Activated T-cell treated with anti-CD3 and anti-CD28 coated beads, Interleukin-2, amount 50 U/mL, for 72 hours (primary cell): ENCODE data around the gene NCAPD2. TPM values are rescaled to one million over a fixed set of nuclear protein-coding genes. Genes with fewer than 3 reads are reported as not detected.
"Not testable (repeated sequence)": the region's sequence is repeated elsewhere in the genome, so short reads cannot be mapped to it uniquely, and the experiment has no call there.

Source experiments
- ATAC-seq, 2 donors: fragments of 150-1000 bp; cut with Tn5 transposase; replicated peaks in 1 of 2; 2 replicates each; pipeline ENCODE4 v1.10.0; 2021; ENCODE audit warnings: moderate library complexity in 2 of 2, mild to moderate bottlenecking in 1 of 2
- DNase-seq, 2 donors: peaks; one replicate each; pipeline ENCODE4 v3.0.0; 2021 to 2022; ENCODE audit warnings: mixed read lengths in 1 of 2
- H3K27ac Mint-ChIP-seq: one replicate; pipeline ENCODE4 v1.8.0; 2022; ENCODE audit warnings: mild to moderate bottlenecking, moderate library complexity, mixed read lengths
- H3K27me3 Mint-ChIP-seq: one replicate; pipeline ENCODE4 v1.8.0; 2022; ENCODE audit warnings: low read depth, mixed read lengths
- H3K36me3 Mint-ChIP-seq, 2 donors: one replicate each; pipeline ENCODE4 v1.8.0; 2022; ENCODE audit warnings: mixed read lengths in 2 of 2, mild to moderate bottlenecking in 1 of 2; ENCODE audit not compliant: insufficient read depth in 2 of 2
- H3K4me1 Mint-ChIP-seq: one replicate; pipeline ENCODE4 v1.8.0; 2022; ENCODE audit warnings: low read depth, mixed read lengths
- H3K4me3 Mint-ChIP-seq, 2 donors: one replicate each; pipeline ENCODE4 v1.8.0; 2022; ENCODE audit warnings: mild to moderate bottlenecking in 2 of 2, mixed read lengths in 2 of 2, moderate library complexity in 2 of 2
- H3K9me3 Mint-ChIP-seq, 2 donors: one replicate each; pipeline ENCODE4 v1.8.0; 2022; ENCODE audit warnings: mixed read lengths in 2 of 2
- total RNA-seq, 2 donors: library from RNA; stranded (reverse); gene quantifications; one replicate each; pipeline ENCODE4 v1.2.3, GENCODE V29; 2022

The NCAPD2 gene
- total RNA-seq, 2 donors from 2014 or later, result 156 to 168 TPM

DNA sequence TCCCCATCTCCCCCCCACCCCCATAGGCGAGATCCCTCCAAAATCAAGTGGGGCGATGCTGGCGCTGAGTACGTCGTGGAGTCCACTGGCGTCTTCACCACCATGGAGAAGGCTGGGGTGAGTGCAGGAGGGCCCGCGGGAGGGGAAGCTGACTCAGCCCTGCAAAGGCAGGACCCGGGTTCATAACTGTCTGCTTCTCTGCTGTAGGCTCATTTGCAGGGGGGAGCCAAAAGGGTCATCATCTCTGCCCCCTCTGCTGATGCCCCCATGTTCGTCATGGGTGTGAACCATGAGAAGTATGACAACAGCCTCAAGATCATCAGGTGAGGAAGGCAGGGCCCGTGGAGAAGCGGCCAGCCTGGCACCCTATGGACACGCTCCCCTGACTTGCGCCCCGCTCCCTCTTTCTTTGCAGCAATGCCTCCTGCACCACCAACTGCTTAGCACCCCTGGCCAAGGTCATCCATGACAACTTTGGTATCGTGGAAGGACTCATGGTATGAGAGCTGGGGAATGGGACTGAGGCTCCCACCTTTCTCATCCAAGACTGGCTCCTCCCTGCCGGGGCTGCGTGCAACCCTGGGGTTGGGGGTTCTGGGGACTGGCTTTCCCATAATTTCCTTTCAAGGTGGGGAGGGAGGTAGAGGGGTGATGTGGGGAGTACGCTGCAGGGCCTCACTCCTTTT is 43.1 kb downstream of the NCAPD2 start:
- Mint-ChIP-seq H3K27ac (peak overlapping the region; percentile 63), H3K9me3 (no peaks in the 10 kb centered on the region), H3K4me3 (peak overlapping the region; percentile 96 to 97), H3K4me1 (peaks cover 86% of the 10 kb centered on the region), H3K36me3 (peaks cover 21 to 23% of the 10 kb centered on the region in 2 donors), H3K27me3 (no peaks in the 10 kb centered on the region)
- no peak for ATAC-seq
- peak in 1 of 2 donors; percentile 12 for DNase-seq

DNA sequence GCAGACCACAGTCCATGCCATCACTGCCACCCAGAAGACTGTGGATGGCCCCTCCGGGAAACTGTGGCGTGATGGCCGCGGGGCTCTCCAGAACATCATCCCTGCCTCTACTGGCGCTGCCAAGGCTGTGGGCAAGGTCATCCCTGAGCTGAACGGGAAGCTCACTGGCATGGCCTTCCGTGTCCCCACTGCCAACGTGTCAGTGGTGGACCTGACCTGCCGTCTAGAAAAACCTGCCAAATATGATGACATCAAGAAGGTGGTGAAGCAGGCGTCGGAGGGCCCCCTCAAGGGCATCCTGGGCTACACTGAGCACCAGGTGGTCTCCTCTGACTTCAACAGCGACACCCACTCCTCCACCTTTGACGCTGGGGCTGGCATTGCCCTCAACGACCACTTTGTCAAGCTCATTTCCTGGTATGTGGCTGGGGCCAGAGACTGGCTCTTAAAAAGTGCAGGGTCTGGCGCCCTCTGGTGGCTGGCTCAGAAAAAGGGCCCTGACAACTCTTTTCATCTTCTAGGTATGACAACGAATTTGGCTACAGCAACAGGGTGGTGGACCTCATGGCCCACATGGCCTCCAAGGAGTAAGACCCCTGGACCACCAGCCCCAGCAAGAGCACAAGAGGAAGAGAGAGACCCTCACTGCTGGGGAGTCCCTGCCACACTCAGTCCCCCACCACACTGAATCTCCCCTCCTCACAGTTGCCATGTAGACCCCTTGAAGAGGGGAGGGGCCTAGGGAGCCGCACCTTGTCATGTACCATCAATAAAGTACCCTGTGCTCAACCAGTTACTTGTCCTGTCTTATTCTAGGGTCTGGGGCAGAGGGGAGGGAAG is 43.9 kb downstream of the NCAPD2 start:
- not testable (repeated sequence) for H3K27me3 Mint-ChIP-seq, H3K9me3 Mint-ChIP-seq, ATAC-seq
- Mint-ChIP-seq H3K4me1 (peaks cover 81% of the 10 kb centered on the region), H3K27ac (peak overlapping the region; percentile 63), H3K36me3 (peaks cover 18 to 21% of the 10 kb centered on the region in 2 donors), H3K4me3 (peak overlapping the region; percentile 96 to 97)
- peak; percentile 83 to 85 for DNase-seq

DNA sequence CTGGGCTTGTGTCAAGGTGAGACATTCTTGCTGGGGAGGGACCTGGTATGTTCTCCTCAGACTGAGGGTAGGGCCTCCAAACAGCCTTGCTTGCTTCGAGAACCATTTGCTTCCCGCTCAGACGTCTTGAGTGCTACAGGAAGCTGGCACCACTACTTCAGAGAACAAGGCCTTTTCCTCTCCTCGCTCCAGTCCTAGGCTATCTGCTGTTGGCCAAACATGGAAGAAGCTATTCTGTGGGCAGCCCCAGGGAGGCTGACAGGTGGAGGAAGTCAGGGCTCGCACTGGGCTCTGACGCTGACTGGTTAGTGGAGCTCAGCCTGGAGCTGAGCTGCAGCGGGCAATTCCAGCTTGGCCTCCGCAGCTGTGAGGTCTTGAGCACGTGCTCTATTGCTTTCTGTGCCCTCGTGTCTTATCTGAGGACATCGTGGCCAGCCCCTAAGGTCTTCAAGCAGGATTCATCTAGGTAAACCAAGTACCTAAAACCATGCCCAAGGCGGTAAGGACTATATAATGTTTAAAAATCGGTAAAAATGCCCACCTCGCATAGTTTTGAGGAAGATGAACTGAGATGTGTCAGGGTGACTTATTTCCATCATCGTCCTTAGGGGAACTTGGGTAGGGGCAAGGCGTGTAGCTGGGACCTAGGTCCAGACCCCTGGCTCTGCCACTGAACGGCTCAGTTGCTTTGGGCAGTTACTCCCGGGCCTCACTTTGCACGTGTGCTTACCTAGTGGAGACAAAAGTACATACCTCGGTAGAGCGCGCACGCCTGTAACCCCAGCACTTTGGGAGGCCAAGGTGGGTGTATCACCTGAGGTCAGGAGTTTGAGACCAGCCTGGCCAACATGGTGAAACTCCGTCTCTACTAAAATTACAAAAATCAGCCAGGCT is 44.8 kb downstream of the NCAPD2 start:
- Mint-ChIP-seq H3K4me3 (peak overlapping the region; percentile 18 to 20), H3K9me3 (no peaks in the 10 kb centered on the region), H3K36me3 (peaks cover 18 to 21% of the 10 kb centered on the region in 2 donors), H3K27ac (peak overlapping the region; percentile 80), H3K27me3 (no peaks in the 10 kb centered on the region), H3K4me1 (peaks cover 74% of the 10 kb centered on the region)
- no peak for DNase-seq
- ATAC-seq, result no peak

DNA sequence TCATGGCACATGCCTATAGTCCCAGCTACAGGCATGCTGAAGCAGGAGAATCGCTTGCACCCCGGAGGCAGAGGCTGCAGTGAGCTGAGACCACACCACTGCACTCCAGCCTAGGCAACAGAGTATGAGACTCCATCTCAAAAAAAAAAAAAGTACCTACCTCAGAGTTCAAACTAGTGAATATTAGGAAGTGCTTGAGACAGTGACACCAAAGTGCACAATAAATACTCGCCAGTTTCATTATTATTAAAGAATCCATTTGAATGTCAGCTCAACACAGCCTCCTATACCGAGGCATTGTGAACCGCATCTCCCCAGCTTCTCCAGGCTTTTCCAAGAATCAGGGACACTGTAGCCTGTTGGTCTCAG is 45.4 kb downstream of the NCAPD2 start:
- Mint-ChIP-seq H3K36me3 (peaks cover 18 to 19% of the 10 kb centered on the region in 2 donors), H3K4me1 (peaks cover 69% of the 10 kb centered on the region), H3K4me3 (peak overlapping the region in 1 of 2 donors; percentile 74), H3K27me3 (no peaks in the 10 kb centered on the region), H3K27ac (peak overlapping the region; percentile 64), H3K9me3 (no peaks in the 10 kb centered on the region)
- no peak for ATAC-seq
- DNase-seq, result no peak

DNA sequence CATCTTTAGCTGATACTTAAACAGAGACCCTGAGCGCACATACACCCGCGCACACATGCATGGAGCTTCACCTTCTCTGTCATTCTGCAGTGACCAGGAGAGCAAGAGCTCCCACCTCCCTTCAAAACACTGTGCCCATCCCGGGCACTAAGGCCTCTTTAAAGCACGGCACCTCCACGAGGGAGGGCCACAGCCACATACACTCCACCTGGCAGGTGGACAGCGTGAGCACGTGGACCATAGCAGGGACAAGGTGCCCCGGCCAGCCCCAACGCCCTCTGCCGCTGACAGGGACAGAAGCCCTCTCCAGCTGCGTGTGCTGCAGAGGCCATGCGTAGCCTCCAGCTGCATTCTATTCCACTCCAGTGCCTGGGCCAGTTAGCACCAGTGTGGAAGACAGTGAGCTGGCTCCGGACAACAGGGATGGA is 45.8 kb downstream of the NCAPD2 start:
- H3K27ac Mint-ChIP-seq, result peak overlapping the region; percentile 64
- H3K9me3 Mint-ChIP-seq, result no peaks in the 10 kb centered on the region
- H3K4me1 Mint-ChIP-seq, result peaks cover 69% of the 10 kb centered on the region
- no peaks in the 10 kb centered on the region for H3K27me3 Mint-ChIP-seq
- peaks cover 16 to 19% of the 10 kb centered on the region in 2 donors for H3K36me3 Mint-ChIP-seq
- peak overlapping the region; percentile 74 to 82 for H3K4me3 Mint-ChIP-seq
- peak in 1 of 2 donors; percentile 0 for ATAC-seq
- no peak for DNase-seq

DNA sequence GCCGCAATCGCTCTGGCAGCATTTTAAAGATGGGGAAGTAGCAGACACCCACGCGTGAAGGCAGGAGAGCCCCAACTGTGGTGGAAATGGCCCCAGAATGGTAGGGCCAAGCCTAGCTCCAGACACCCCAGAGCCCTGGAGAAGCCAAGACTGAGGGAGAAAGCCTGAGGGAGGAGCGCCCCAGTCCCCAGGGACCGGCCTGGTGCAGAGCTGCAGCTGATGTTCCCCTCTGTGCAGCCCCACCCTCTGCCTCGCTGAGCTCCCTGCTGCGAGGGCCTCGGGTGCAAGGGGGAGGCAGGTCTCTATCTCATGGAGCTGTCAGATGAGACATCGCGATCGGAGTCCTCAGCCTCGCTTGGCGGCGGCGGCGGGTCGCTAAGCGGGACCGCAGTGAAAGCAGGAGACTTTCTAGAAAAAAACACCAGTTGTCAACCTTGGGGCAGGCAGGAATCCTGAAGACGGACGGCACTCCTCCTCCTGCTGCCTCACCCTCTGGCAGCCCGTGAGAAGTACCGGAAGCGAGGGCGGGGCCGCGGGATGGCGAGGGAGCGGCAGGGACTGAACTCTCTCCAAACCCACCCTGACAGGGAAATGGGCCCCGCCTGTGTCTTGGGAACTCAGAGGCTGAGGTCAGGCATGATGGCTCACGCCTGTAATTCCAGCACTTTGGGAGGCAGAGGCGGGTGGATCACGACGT is 46.4 kb downstream of the NCAPD2 start:
- H3K36me3 Mint-ChIP-seq, result peaks cover 13 to 16% of the 10 kb centered on the region in 2 donors

DNA sequence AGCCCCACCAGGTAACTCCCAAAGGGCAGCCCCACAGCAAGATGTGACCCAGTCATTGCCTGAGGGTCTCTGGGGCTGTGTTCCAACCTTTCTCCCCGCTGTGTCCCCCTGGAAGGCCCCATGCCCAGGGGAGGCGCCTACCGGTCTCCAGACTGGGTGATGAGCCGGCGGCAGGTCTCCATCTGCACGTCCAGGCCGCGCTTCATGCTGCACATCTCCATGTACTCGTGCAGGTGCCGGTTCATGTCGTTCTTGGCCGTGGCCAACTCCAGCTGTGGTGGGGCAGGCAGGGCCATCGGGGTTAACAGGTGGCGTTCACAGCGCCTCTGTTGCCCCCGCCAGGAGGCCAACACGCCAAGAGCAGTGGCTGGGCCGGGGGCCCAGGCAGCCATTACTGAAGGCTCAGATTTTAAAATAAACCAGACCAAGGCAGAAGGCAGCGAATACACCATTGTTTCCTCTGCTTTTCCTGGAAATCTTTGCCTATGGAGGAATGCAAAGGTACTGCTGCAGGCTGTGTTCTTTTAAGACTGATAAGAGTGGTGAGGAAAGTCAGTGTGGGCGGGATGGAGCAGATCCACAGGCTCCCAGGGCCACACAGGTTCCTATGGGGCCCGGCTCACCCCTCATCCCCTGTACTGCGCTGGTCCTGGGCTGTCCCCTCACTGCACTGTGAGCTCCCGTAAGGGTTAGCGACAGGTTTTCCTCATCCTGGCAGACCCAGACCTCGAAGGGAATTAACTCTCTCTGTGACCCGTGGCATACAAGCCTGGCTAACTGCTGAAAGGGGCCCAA is 47.7 kb downstream of the NCAPD2 start:
- H3K4me3 Mint-ChIP-seq, result peak overlapping the region in 1 of 2 donors; percentile 9
- H3K27ac Mint-ChIP-seq, result no peak overlapping the region
- ATAC-seq (no peak), DNase-seq (no peak)
- H3K36me3 Mint-ChIP-seq, result peaks cover 7 to 10% of the 10 kb centered on the region in 2 donors
- H3K27me3 Mint-ChIP-seq, result no peaks in the 10 kb centered on the region
- no peaks in the 10 kb centered on the region for H3K9me3 Mint-ChIP-seq
- H3K4me1 Mint-ChIP-seq, result peaks cover 55% of the 10 kb centered on the region

More for the DNA sequence above, 46.4 kb downstream of the NCAPD2 start:
- H3K9me3 Mint-ChIP-seq, result no peaks in the 10 kb centered on the region
- H3K27me3 Mint-ChIP-seq, result no peaks in the 10 kb centered on the region
- peaks cover 67% of the 10 kb centered on the region for H3K4me1 Mint-ChIP-seq
- peak; percentile 51 to 60 for DNase-seq
- peak overlapping the region; percentile 74 to 82 for H3K4me3 Mint-ChIP-seq
- peak overlapping the region; percentile 64 for H3K27ac Mint-ChIP-seq
- ATAC-seq, result peak; percentile 24 to 45

- Mint-ChIP-seq H3K4me1 (peaks cover 47% of the 10 kb centered on the region), H3K4me3 (peak overlapping the region; percentile 4 to 27), H3K27ac (peak overlapping the region; percentile 33), H3K36me3 (peaks cover 3 to 15% of the 10 kb centered on the region in 2 donors), H3K9me3 (no peaks in the 10 kb centered on the region), H3K27me3 (no peaks in the 10 kb centered on the region)
- ATAC-seq, result no peak
- DNase-seq, result no peak
Measured at GRCh38 chr12:6542209-6543009, 48.5 kb downstream of the NCAPD2 start.

DNA sequence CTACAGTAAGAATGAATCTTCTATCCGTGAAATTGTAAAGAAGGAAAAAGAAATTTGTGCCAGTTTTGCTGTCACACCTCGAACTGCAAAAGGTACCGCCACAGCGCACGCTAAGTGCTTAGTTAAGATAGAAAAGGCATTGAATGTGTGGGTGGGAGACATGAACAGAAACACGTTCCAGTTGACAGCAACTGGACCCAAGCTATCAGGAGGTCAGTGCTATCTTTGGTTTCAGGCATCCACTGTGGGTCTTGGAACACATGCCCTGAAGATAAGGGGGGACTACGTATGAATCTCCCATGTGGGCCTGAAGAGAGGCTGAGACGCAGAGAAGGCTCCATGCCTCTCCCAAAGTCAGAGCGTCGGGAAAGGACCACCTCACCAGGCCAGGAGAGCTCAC is 52.1 kb downstream of the NCAPD2 start:
- Mint-ChIP-seq H3K27me3 (no peaks in the 10 kb centered on the region), H3K9me3 (no peaks in the 10 kb centered on the region), H3K36me3 (peaks cover 0 to 16% of the 10 kb centered on the region in 2 donors), H3K4me1 (peaks cover 20% of the 10 kb centered on the region), H3K27ac (no peak overlapping the region), H3K4me3 (no peak overlapping the region)
- DNase-seq, result no peak
- no peak for ATAC-seq

GRCh38 chr12:6547566-6547965 is 53.7 kb downstream of the NCAPD2 start:
- no peak overlapping the region for H3K4me3 Mint-ChIP-seq

DNA sequence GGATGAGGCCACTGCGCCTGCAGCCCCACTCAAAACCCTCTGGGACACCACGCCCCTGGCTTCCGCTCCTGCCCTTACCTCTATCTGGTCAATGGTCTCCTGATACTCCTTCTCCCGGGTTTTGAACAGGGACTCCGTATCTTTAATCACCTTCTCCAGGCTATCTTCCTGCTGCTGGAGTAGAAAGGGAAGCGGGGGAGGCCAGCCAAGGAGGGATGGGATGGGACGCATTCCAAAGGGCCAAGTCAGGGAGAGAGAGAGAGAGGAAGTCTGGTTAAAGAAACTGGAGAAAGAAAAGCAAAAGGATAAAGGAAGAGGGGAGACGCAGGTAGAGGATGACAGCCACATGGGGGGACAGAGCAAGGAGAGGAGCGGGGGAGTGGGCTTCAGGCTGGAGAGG is 54.1 kb downstream of the NCAPD2 start:
- H3K27ac Mint-ChIP-seq, result no peak overlapping the region
- H3K36me3 Mint-ChIP-seq, result peaks cover 0 to 16% of the 10 kb centered on the region in 2 donors
- H3K27me3 Mint-ChIP-seq, result no peaks in the 10 kb centered on the region

More at GRCh38 chr12:6547566-6547965, 53.7 kb downstream of the NCAPD2 start:
- H3K36me3 Mint-ChIP-seq, result peaks cover 0 to 16% of the 10 kb centered on the region in 2 donors
- H3K27ac Mint-ChIP-seq, result no peak overlapping the region
- ATAC-seq (no peak), DNase-seq (no peak)
- H3K9me3 Mint-ChIP-seq, result no peaks in the 10 kb centered on the region
- no peaks in the 10 kb centered on the region for H3K27me3 Mint-ChIP-seq
- peaks cover 21% of the 10 kb centered on the region for H3K4me1 Mint-ChIP-seq

More for the DNA sequence above, 54.1 kb downstream of the NCAPD2 start:
- DNase-seq, result no peak
- peaks cover 25% of the 10 kb centered on the region for H3K4me1 Mint-ChIP-seq
- ATAC-seq, result no peak
- no peaks in the 10 kb centered on the region for H3K9me3 Mint-ChIP-seq
- H3K4me3 Mint-ChIP-seq, result no peak overlapping the region
